Breast epithelium (tissue), 3 donors: ENCODE results near the gene STK35.

Experiments
- CTCF ChIP-seq, 3 donors: fragments of 450-650 bp; IDR thresholded peaks; one replicate each; pipeline ENCODE4 v1.5.1; 2016 to 2017; ENCODE audit warnings: antibody characterized with exemption in 3 of 3, mild to moderate bottlenecking in 3 of 3, moderate library complexity in 3 of 3
- POLR2AphosphoS5 ChIP-seq, 3 donors: sonication (generic); formaldehyde crosslinking; IDR thresholded peaks; one replicate each; pipeline ENCODE4 v1.6.1; 2017; ENCODE audit warnings: antibody characterized with exemption in 3 of 3

DNA sequence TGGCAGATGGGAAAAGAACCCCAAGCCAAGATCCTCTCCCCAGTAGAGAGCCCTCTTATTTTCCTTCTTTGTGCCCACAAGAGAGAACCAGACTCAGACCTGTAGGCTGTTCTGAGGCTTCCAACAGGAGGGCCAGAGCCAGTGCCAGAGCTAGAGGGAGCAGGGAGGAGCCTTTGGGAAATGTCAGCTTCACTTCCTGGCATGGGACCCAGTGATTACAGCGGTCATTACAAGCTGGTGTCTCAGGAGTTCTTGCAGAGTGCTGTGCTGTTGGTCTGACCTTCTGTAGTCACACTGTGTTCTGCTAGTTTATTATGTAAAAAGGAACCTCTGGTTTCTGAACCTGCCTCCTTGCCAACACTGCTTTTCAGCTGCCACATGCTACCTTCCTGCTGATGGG, 38.9 kb downstream of the STK35 start:
- TF ChIP-seq POLR2AphosphoS5 (IDR thresholded peaks at IDR 0.05) = no peak
- TF ChIP-seq CTCF (IDR thresholded peaks at IDR 0.05) = no peak
